ENCODE results near the gene STK32C.
A peak's percentile ranks its signal among the peaks of the same experiment; 100 is the strongest.

The STK32C gene

DNA sequence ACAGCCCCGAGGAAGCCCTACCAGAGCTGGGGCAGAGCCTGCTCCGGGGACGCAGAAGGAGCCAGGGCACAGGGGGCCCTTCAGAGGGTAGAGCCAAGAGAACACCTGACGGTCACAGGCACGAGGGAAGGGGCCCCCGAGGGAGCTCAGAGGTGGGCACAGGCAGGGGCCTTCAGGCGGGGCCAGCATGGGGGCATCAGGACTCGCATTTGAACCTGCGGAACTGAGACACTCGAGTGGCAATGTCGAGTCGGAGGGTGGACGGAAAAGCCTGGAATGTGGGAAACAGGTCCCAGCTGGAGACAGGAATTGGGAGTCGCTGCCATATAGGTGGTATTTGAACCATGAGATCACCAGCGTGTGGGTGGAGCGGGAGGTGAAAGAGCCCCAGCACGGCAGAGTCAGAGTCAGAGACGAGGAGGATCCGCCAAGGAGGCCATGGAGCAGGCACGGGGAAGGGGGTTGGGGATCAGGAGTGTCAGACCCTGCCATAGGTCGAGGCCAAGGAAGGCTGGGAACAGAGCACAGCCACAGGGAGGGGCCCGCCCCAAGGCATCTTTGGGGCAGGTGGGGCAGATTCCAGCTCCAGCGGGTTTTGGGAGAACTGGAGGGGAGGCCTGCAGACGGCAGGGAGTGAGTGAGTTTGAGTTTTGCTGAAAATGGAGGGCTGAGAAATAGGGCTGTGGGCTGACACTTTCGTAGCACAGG lies 13.8 kb downstream of the STK32C start:
- Histone ChIP-seq H3K4me1 (ENCODE audit: insufficient read depth, insufficient read length) (peaks cover 16% of the 10 kb centered on the region), H3K27me3 (ENCODE audit: insufficient read depth, insufficient read length) (no peaks in the 10 kb centered on the region), H3K9ac (ENCODE audit: insufficient read length, low read depth) (no peak overlapping the region), H3K9me3 (ENCODE audit: insufficient read depth, low read length) (no peaks in the 10 kb centered on the region), H3K4me3 (ENCODE audit: insufficient read length, low read depth) (no peak overlapping the region), H3K36me3 (ENCODE audit: insufficient read depth, insufficient read length, low read length) (no peaks in the 10 kb centered on the region)
- TF ChIP-seq SUZ12 (IDR thresholded peaks at IDR 0.05; ENCODE audit: extremely low read depth, insufficient read depth, insufficient read length) (no peak), ZNF274 (IDR thresholded peaks at IDR 0.05; ENCODE audit: low read depth, low read length) (no peak), YY1 (IDR thresholded peaks at IDR 0.05; ENCODE audit: insufficient read depth, insufficient read length) (no peak)
- no peak for DNase-seq (ENCODE audit: low read depth, low spot score)

DNA sequence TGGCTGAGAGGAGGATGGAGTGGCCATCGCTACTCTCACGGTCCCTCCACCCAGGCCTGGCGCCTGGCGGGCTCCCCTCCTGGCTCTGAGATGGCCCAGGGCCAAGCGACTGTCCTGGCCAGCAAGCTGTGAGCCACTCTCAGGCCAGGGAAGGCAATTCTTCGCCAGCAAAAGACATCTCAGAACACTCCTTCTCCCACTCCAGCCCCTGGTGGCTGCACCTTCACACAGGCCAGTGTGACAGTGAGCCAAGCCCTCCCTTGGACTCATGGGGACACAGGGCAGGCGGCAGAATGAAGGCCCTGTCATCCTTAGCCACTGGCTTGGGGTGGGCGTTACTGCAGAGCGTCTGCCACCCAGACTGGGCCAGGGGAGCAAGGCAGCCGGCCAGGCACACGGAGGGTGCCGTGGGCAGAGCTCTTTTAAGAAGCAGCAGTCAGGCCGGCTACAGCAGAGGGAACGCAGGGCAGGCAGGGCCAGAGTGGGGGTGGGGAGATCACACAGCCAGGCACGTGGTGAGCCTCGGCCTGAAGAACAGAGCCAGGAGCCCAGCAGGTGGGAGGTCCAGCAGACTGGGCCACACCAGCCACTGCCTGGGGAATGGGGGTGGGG lies 14.4 kb downstream of the STK32C start:
- no peak overlapping the region for H3K4me3 ChIP-seq (ENCODE audit: insufficient read length, low read depth)
- H3K9ac ChIP-seq (ENCODE audit: insufficient read length, low read depth) = peak overlapping the region; percentile 42
- no peaks in the 10 kb centered on the region for H3K36me3 ChIP-seq (ENCODE audit: insufficient read depth, insufficient read length, low read length)
- DNase-seq (ENCODE audit: low read depth, low spot score) = no peak
- no peaks in the 10 kb centered on the region for H3K9me3 ChIP-seq (ENCODE audit: insufficient read depth, low read length)
- peaks cover 16% of the 10 kb centered on the region for H3K4me1 ChIP-seq (ENCODE audit: insufficient read depth, insufficient read length)
- no peaks in the 10 kb centered on the region for H3K27me3 ChIP-seq (ENCODE audit: insufficient read depth, insufficient read length)
- TF ChIP-seq ZNF274 (IDR thresholded peaks at IDR 0.05; ENCODE audit: low read depth, low read length) (no peak), YY1 (IDR thresholded peaks at IDR 0.05; ENCODE audit: insufficient read depth, insufficient read length) (no peak), SUZ12 (IDR thresholded peaks at IDR 0.05; ENCODE audit: extremely low read depth, insufficient read depth, insufficient read length) (no peak)

DNA sequence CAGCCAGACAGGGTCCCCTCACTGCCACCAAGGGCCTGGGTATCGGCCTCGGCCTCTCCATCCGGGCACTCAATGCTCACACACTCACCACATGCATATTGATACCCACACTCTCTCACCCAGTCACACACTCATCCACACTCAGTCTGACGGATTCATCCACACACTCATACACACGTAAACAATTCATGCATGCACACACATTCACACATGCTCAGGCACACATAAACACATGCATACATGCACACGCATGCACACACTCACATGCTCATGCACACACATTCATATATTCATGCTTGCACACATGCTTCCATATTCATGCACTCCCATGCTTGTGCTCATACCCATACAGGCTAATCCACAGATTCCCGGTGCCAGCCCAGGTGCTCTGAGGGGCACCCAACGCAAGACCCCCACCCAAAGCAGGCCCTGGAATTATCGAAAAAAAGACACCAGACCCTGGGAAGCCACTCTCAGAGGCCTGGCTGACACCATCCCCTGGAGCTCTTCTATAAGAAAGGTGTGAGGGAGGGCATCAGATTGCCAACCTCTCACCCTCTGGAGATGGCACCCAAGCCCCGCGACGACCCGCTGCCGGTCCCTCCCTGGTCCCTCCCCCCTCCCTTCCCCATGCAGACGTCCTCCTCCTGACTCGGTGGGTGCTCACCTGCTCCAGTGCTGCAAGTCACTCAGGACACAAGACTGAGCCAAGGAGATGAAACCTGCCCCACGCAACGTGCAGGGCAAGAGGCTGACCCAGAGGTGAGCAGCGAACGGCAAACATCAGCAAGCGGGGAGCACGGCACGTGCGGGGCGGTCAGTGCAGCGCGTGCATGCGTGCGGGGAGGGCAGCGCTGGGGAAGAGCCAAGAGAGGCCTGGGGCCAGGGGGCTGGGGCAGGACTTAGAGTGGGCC lies 15.2 kb downstream of the STK32C start:
- Histone ChIP-seq H3K9ac (ENCODE audit: insufficient read length, low read depth) (peak overlapping the region; percentile 32), H3K4me1 (ENCODE audit: insufficient read depth, insufficient read length) (peaks cover 16% of the 10 kb centered on the region), H3K9me3 (ENCODE audit: insufficient read depth, low read length) (no peaks in the 10 kb centered on the region), H3K27me3 (ENCODE audit: insufficient read depth, insufficient read length) (no peaks in the 10 kb centered on the region), H3K36me3 (ENCODE audit: insufficient read depth, insufficient read length, low read length) (no peaks in the 10 kb centered on the region), H3K4me3 (ENCODE audit: insufficient read length, low read depth) (no peak overlapping the region)
- DNase-seq (ENCODE audit: low read depth, low spot score) = no peak
- TF ChIP-seq SUZ12 (IDR thresholded peaks at IDR 0.05; ENCODE audit: extremely low read depth, insufficient read depth, insufficient read length) (no peak), YY1 (IDR thresholded peaks at IDR 0.05; ENCODE audit: insufficient read depth, insufficient read length) (no peak), ZNF274 (IDR thresholded peaks at IDR 0.05; ENCODE audit: low read depth, low read length) (no peak)

DNA sequence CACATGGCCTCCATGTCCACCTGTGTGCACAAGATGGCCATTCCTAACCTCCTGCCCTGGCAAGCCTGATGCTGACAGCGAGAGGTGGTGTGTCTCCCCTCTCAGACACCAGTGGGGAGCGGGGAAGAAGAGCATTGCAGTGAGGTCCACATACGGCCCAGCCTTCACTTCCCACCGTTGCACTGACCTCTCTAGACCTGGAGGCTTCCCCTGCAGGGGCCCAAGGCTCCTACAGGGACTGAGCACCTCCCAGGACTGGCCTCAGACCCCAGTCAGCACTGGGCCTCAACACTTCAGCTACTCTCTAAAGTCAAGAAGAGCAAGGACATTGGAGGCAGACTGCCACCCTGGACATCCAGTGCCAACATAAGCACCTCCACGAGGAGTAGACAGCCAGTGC lies 15.9 kb downstream of the STK32C start:
- no peak overlapping the region for H3K9ac ChIP-seq (ENCODE audit: insufficient read length, low read depth)
- DNase-seq (ENCODE audit: low read depth, low spot score) = no peak
- no peaks in the 10 kb centered on the region for H3K27me3 ChIP-seq (ENCODE audit: insufficient read depth, insufficient read length)
- H3K36me3 ChIP-seq (ENCODE audit: insufficient read depth, insufficient read length, low read length) = no peaks in the 10 kb centered on the region
- TF ChIP-seq ZNF274 (IDR thresholded peaks at IDR 0.05; ENCODE audit: low read depth, low read length) = no peak
- no peak for TF ChIP-seq YY1 (IDR thresholded peaks at IDR 0.05; ENCODE audit: insufficient read depth, insufficient read length)
- no peak for TF ChIP-seq SUZ12 (IDR thresholded peaks at IDR 0.05; ENCODE audit: extremely low read depth, insufficient read depth, insufficient read length)
- H3K4me3 ChIP-seq (ENCODE audit: insufficient read length, low read depth) = no peak overlapping the region
- H3K4me1 ChIP-seq (ENCODE audit: insufficient read depth, insufficient read length) = peaks cover 16% of the 10 kb centered on the region
- H3K9me3 ChIP-seq (ENCODE audit: insufficient read depth, low read length) = no peaks in the 10 kb centered on the region

DNA sequence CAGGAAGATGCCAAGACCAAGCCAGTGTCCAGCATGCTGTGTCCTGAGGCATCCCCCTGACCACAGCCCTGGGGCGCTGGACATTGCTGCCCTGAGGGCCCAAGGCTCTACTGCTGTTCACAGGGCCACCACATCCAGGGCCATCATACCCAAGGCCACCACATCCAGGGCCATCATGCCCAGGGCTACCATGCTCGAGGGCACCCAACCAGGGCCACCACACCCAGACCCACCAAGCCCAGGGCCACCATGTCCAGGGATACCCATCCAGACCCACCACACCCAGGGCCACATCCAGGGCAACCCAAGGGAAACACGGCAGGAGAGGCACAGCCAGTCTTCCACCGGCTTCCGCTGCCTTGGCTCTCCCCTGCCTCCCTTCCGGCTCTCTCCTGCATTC lies 17.1 kb downstream of the STK32C start:
- peaks cover 16% of the 10 kb centered on the region for H3K4me1 ChIP-seq (ENCODE audit: insufficient read depth, insufficient read length)
- no peaks in the 10 kb centered on the region for H3K36me3 ChIP-seq (ENCODE audit: insufficient read depth, insufficient read length, low read length)
- no peak overlapping the region for H3K4me3 ChIP-seq (ENCODE audit: insufficient read length, low read depth)
- no peak for TF ChIP-seq ZNF274 (IDR thresholded peaks at IDR 0.05; ENCODE audit: low read depth, low read length)
- TF ChIP-seq YY1 (IDR thresholded peaks at IDR 0.05; ENCODE audit: insufficient read depth, insufficient read length) = no peak
- no peak for TF ChIP-seq SUZ12 (IDR thresholded peaks at IDR 0.05; ENCODE audit: extremely low read depth, insufficient read depth, insufficient read length)
- no peaks in the 10 kb centered on the region for H3K9me3 ChIP-seq (ENCODE audit: insufficient read depth, low read length)
- H3K9ac ChIP-seq (ENCODE audit: insufficient read length, low read depth) = no peak overlapping the region
- no peaks in the 10 kb centered on the region for H3K27me3 ChIP-seq (ENCODE audit: insufficient read depth, insufficient read length)
- DNase-seq (ENCODE audit: low read depth, low spot score) = no peak

DNA sequence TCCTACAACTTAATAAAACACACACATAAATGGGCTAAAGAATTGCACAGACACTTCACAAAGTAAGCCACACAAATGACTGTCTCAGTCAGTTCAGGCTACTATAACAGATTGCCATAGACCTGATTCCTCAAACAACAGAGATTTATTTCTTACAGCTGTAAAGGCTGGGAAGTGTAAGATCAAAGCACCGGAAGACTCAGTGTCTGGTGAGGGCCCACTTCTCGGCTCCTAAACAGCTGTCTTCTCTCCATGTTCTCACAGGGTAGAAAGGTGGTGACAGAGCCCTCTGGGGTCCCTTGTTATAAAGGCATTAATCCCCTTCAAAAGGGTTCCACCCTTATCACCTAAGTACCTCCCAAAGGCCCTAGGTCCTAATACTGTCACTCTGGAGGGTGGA lies 18.3 kb downstream of the STK32C start:
- no peaks in the 10 kb centered on the region for H3K27me3 ChIP-seq (ENCODE audit: insufficient read depth, insufficient read length)
- peaks cover 16% of the 10 kb centered on the region for H3K4me1 ChIP-seq (ENCODE audit: insufficient read depth, insufficient read length)
- no peak for DNase-seq (ENCODE audit: low read depth, low spot score)
- TF ChIP-seq SUZ12 (IDR thresholded peaks at IDR 0.05; ENCODE audit: extremely low read depth, insufficient read depth, insufficient read length) (no peak), ZNF274 (IDR thresholded peaks at IDR 0.05; ENCODE audit: low read depth, low read length) (no peak), YY1 (IDR thresholded peaks at IDR 0.05; ENCODE audit: insufficient read depth, insufficient read length) (no peak)
- no peak overlapping the region for H3K4me3 ChIP-seq (ENCODE audit: insufficient read length, low read depth)
- no peaks in the 10 kb centered on the region for H3K9me3 ChIP-seq (ENCODE audit: insufficient read depth, low read length)
- H3K36me3 ChIP-seq (ENCODE audit: insufficient read depth, insufficient read length, low read length) = no peaks in the 10 kb centered on the region
- no peak overlapping the region for H3K9ac ChIP-seq (ENCODE audit: insufficient read length, low read depth)
